ENCODE data around the gene GRHL3.

Gene GRHL3

GRCh38 chr1:24292887-24293286, 26.3 kb upstream of the GRHL3 start:
- in situ Hi-C loops (cut with MboI; ENCODE audit: low sequenced_read_pairs): no loop called here

DNA sequence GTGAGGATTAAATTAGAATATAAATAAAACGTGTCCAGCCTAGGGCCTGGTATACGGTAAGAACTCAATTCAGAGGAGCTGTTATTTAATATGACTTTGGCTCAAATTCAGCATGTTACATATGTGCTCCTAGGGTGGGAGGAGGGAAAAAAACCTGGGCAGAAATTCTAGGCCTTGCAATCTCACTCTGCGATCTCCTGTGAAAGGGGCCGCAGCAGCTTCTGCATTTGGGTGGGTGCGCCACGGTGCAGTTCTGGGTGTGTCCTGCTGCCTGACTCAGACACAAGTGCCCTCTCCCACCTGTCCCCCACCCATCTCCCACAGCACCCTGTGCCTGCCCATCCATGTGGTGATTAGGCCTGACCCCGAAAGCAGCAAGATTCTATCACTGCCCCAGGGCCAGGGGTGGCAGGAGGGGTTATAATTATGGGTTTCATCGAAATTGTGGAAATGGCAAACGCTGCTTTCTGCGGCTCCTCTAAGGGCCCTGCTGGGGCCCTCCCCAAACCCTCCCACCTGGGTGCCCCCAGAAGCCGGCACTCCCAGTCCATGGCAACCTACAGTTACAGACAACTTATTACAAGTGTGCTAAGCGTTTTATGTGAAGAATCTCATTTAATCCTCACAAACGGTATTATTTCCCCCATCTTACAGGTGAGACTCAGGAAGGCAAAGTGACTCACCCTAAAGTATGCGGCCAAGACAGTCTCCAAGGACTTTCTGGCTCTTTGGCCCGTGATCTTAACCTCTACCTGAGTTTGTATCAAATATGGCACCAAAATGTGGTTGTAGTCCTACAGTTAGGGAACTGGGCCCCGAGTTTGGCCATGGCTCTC, 25.5 kb upstream of the GRHL3 start:
- in situ Hi-C loops (cut with MboI; ENCODE audit: low sequenced_read_pairs): no loop called here

DNA sequence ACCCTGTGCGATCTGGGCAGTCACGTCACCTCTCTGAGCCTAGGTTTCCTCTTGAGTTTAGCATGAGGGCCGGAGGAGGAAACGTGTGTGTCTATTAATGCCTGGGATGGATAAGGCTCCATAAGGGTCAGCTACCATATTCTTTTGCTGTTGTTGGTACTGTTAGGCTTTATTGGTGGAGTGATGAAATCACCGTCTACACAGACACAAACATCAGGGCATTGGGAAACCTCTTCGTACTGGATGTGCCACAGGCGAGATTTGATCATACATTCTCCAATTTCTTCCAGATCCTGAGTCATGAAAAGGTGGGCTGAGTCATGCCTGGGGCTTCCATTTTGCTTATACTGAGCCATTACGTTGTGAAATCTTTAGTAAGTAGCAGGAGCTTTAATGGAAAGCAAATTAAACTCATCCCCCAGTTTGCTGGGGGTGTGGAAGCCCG, 24.9 kb upstream of the GRHL3 start:
- in situ Hi-C loops (cut with MboI; ENCODE audit: low sequenced_read_pairs): no loop called here

GRCh38 chr1:24294716-24295371, 24.3 kb upstream of the GRHL3 start:
- in situ Hi-C loops (cut with MboI; ENCODE audit: low sequenced_read_pairs): no loop called here

DNA sequence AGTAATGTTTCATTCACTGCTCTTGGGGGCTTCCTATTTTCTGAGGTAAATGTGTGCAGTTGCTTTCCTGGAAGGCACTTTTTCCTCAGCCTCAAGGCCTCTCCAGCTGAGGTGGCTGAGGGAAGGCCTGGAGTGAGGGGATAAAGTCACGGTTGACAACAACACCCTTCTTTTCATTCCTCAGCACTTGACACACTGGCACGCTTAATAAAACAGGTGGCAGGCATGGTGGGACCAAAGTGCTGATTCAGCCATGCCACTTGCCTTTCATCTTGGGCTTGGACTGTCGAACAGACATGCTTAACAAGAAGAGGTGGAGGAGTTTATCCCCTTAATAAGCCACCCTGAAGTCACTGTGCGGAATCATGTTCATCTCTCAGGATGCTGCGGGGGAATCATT, 23.6 kb upstream of the GRHL3 start:
- in situ Hi-C loops (cut with MboI; ENCODE audit: low sequenced_read_pairs): no loop called here

DNA sequence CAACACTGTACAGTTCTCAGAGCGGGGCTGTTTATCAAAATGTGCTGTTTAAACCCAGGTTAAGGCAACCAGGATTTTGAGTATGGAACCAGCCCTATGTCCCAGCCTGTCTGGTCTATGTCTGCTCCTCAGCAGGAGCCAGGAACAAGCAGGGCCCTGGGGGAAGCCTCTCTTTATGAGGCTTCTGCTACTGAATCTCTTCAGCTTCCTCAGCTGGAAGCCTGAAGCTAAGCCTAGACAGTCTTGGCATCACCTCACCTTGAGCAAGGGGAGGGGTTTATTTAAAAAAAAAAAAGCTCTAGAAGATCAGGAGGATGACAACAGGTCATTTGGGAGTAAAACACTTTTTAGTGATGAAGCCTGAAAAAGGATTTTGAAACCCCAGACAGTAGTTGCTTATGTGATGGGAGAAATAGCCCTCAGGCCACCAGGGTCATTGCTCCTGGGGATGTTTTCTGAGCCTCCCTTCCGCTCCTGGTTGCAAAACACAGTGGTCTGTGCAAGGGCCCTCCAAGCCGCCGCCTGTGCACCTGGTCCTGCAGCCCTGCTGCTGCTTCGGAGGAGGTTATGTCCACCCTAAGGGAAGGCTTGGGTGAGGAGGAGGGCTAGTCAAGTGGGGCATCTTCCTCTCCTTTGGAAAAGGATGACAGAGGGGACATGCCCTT, 21.8 kb upstream of the GRHL3 start:
- in situ Hi-C loops (cut with MboI; ENCODE audit: low sequenced_read_pairs): no loop called here

DNA sequence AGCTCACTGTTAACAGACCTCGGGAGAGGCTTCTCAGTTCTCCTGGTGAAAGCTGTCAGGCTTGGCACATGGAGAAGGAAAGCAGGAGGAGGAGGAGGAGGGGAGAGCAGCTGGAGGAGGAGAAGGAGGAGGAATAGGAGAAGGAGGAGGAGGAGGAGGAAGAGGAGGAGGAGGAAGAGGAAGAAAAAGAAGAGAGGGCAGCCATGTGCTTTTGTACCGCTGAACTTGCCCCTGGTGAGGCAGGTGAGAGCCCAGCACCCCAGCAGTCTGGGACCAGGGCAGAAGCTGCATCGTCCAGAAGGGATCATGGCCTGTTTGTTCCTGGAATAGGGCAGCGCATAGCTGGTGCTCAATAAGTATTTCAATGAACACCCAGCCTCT, 21.3 kb upstream of the GRHL3 start:
- in situ Hi-C loops (cut with MboI; ENCODE audit: low sequenced_read_pairs): no loop called here

DNA sequence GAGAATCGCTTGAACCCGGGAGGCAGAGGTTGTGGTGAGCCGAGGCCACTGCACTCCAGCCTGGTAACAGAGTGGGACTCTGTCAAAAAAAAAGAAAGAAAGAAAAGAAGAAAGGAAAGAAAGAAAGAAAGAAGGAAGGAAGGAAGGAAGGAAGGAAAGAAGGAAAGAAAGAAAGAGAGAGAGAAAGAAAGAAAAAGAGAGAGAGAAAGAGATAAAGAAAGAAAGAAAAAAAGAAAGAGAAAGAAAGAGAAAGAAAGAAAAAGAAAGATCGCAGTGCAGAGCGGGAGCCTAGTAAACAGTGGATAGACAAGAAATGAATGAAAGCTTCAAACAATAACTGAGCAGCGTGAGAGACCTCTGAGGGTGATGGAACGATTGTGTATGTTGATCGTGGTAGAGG, 20.6 kb upstream of the GRHL3 start:
- in situ Hi-C loops (cut with MboI; ENCODE audit: low sequenced_read_pairs): no loop called here

DNA sequence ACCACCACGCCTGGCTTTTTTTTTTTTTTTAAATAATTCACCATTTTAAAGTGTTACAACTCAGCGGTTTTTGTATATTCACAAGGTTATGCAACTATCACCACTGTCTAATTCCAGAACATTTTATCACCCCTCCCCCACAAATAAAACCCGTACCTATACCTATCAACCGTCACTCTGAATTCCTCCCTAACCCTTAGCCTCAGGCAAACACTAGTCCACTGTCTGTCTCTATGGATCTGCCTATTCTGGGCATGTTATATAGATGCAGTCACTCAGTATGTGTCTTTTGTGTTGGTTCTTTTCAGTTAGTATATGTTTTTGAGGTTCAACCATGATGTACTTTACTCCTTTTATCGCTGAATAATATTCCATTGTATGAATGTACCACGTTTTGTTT, 19.3 kb upstream of the GRHL3 start:
- in situ Hi-C loops (cut with MboI; ENCODE audit: low sequenced_read_pairs): no loop called here

GRCh38 chr1:24300971-24301784, 18.0 kb upstream of the GRHL3 start:
- in situ Hi-C loops (cut with MboI; ENCODE audit: low sequenced_read_pairs): no loop called here

- in situ Hi-C loops (cut with MboI; ENCODE audit: low sequenced_read_pairs): no loop called here
These were observed 17.4 kb upstream of the GRHL3 start for GRCh38 chr1:24301785-24302175.

GRCh38 chr1:24302209-24302611, 16.9 kb upstream of the GRHL3 start:
- in situ Hi-C loops (cut with MboI; ENCODE audit: low sequenced_read_pairs): no loop called here

- in situ Hi-C loops (cut with MboI; ENCODE audit: low sequenced_read_pairs): no loop called here
These were observed 15.6 kb upstream of the GRHL3 start for GRCh38 chr1:24303600-24303999.

GRCh38 chr1:24304763-24305162, 14.4 kb upstream of the GRHL3 start:
- in situ Hi-C loops (cut with MboI; ENCODE audit: low sequenced_read_pairs): no loop called here

DNA sequence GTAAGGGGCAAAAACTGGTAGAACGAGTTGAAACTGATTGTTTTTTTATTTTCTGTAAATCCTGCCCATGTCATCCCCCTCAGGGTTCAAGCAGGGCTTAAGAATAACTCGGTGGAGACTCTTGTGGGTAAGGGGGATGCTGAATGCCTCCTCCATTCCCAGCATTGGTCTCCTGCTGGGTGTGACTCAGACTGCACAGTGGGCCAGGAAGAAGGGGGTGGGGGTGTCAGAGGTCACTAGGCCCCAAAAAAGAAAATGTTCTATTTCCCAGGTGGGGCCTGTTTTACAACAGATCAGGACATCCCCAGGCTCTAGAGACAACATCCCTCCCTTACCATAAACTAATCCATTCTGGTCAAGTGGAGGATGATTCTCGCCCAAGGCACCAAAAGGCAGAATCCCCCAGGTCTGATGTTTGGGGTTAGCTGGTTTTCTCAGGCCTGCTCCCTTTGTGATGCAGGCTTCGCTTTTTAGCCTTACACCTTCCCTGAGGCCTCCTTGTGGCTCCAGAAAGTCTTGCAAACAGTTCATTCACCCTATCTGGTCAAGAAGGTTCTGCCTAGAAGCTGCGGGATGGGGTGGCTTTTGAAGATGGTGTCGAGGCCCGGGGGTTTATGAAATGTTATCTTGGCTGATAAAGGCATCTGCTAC, 10.7 kb upstream of the GRHL3 start:
- in situ Hi-C loops (cut with MboI; ENCODE audit: low sequenced_read_pairs): no loop called here

GRCh38 chr1:24309762-24310485, 9.2 kb upstream of the GRHL3 start:
- in situ Hi-C loops (cut with MboI; ENCODE audit: low sequenced_read_pairs): no loop called here

- in situ Hi-C loops (cut with MboI; ENCODE audit: low sequenced_read_pairs): no loop called here
These were observed 7.9 kb upstream of the GRHL3 start for GRCh38 chr1:24311234-24311633.

- in situ Hi-C loops (cut with MboI; ENCODE audit: low sequenced_read_pairs): no loop called here
These were observed 7.4 kb upstream of the GRHL3 start for GRCh38 chr1:24311741-24312140.

- in situ Hi-C loops (cut with MboI; ENCODE audit: low sequenced_read_pairs): no loop called here
These were observed 3.8 kb upstream of the GRHL3 start for GRCh38 chr1:24315391-24315790.

- in situ Hi-C loops (cut with MboI; ENCODE audit: low sequenced_read_pairs): no loop called here
These were observed 2.5 kb upstream of the GRHL3 start for GRCh38 chr1:24316645-24317044.
